ENCODE data around the gene OR56B1. TPM values are rescaled to one million over a fixed set of nuclear protein-coding genes. Genes with fewer than 3 reads are reported as not detected.

OR56B1 gene
- total and polyA plus RNA-seq, 2 of the 13 experiments (the other 11 are each of a cell fraction or from before 2014, with no cell fraction given), result not detected

DNA sequence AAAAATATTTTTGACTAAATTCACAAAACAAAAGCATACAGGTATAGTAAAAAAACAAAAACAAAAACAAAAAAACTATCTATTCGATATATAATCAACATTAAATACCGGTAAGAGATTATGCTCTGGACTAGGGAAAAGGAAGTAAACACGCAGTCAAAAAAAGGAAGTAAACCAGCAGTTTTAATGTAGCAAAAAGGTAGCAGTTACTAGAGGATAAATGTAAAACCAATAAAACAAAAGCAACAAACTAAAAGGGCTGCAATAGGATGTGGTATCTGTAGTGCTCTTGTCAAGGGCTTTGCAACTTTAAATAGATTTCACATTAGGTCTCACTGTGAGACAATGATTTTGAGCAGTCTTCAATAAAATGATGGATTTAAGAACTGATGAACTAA is 44.3 kb upstream of the OR56B1 start (continued):
- TF ChIP-seq, protein P1, sequence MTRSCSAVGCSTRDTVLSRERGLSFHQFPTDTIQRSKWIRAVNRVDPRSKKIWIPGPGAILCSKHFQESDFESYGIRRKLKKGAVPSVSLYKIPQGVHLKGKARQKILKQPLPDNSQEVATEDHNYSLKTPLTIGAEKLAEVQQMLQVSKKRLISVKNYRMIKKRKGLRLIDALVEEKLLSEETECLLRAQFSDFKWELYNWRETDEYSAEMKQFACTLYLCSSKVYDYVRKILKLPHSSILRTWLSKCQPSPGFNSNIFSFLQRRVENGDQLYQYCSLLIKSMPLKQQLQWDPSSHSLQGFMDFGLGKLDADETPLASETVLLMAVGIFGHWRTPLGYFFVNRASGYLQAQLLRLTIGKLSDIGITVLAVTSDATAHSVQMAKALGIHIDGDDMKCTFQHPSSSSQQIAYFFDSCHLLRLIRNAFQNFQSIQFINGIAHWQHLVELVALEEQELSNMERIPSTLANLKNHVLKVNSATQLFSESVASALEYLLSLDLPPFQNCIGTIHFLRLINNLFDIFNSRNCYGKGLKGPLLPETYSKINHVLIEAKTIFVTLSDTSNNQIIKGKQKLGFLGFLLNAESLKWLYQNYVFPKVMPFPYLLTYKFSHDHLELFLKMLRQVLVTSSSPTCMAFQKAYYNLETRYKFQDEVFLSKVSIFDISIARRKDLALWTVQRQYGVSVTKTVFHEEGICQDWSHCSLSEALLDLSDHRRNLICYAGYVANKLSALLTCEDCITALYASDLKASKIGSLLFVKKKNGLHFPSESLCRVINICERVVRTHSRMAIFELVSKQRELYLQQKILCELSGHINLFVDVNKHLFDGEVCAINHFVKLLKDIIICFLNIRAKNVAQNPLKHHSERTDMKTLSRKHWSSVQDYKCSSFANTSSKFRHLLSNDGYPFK (CRISPR knock-in tag; IDR thresholded peaks at IDR 0.05; ENCODE audit: borderline replicate concordance), result no peak
- TF ChIP-seq ZNF546 (CRISPR knock-in tag; conservative IDR thresholded peaks at IDR 0.05), result no peak
- TF ChIP-seq, protein P2, sequence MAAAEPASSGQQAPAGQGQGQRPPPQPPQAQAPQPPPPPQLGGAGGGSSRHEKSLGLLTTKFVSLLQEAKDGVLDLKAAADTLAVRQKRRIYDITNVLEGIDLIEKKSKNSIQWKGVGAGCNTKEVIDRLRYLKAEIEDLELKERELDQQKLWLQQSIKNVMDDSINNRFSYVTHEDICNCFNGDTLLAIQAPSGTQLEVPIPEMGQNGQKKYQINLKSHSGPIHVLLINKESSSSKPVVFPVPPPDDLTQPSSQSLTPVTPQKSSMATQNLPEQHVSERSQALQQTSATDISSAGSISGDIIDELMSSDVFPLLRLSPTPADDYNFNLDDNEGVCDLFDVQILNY (CRISPR knock-in tag; conservative IDR thresholded peaks at IDR 0.05), result no peak
- no peak for TF ChIP-seq ZSCAN20 (CRISPR knock-in tag; IDR thresholded peaks at IDR 0.05; ENCODE audit: borderline replicate concordance)
- TF ChIP-seq SP1 (IDR thresholded peaks at IDR 0.05), result no peak
- no peak for TF ChIP-seq SP1 (CRISPR knock-in tag; IDR thresholded peaks at IDR 0.05)
- TF ChIP-seq, protein P3, sequence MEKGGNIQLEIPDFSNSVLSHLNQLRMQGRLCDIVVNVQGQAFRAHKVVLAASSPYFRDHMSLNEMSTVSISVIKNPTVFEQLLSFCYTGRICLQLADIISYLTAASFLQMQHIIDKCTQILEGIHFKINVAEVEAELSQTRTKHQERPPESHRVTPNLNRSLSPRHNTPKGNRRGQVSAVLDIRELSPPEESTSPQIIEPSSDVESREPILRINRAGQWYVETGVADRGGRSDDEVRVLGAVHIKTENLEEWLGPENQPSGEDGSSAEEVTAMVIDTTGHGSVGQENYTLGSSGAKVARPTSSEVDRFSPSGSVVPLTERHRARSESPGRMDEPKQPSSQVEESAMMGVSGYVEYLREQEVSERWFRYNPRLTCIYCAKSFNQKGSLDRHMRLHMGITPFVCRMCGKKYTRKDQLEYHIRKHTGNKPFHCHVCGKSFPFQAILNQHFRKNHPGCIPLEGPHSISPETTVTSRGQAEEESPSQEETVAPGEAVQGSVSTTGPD (CRISPR knock-in tag; IDR thresholded peaks at IDR 0.05), result no peak

DNA sequence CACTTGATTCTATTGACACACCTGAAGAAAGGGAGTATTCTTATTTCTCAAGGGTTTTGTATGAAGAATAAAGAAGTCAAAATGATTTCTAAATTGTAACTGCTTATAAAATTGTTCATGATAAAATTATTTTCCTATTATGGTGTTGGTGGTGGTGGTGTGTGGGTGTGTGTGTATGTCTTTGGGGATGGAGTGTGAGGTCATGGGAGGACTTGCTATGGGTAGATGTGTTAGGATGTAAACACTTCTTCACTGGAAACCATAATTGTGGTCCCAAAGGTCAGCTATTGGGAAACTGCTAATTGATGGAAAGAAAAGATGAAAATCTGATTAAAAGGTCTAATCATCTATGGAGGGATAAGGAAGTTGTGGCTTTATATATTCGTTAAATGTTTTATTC is 41.6 kb upstream of the OR56B1 start:
- in situ Hi-C loops (cut with HindIII; ENCODE audit: extremely low pct_ligation_motif_present, low pct_unique_long_range_greater_than_20kb), result no loop called here
- POLR2A ChIA-PET, result no interaction called here
- H3K4me3 ChIP-seq (replicated peaks in 1 of 3; ENCODE audit: insufficient read depth in 1 of 3, low read depth in 2 of 3, low read length in 3 of 3), result no peak overlapping the region
- H3K4me2 ChIP-seq (ENCODE audit: low read depth, low read length), result no peak overlapping the region
- TF ChIP-seq FOXA3 (CRISPR knock-in tag; IDR thresholded peaks at IDR 0.05) (no peak), ZNF761 (CRISPR knock-in tag; conservative IDR thresholded peaks at IDR 0.05) (no peak), RARA (CRISPR knock-in tag; IDR thresholded peaks at IDR 0.05) (no peak)
- no peaks in the 10 kb centered on the region for H3K36me3 ChIP-seq (replicated peaks in 1 of 2; ENCODE audit: control insufficient read depth in 1 of 2, insufficient read depth in 2 of 2, low read length in 2 of 2)
- H3K4me1 ChIP-seq (ENCODE audit: insufficient read depth, low read length), result no peaks in the 10 kb centered on the region
- no peak overlapping the region for H3K9ac ChIP-seq (ENCODE audit: insufficient read depth, low read depth, low read length)
- DNase-seq (ENCODE audit: low spot score), result no peak
- 5% methylated on average over 1 of the region's 1 CpG for WGBS (ENCODE audit: low lambda C conversion rate)
- CTCF ChIA-PET (ENCODE audit: low intra/inter-chr PET ratio, low total read pairs), result no interaction called here
- intact Hi-C loops (cut with micrococcal nuclease; ENCODE audit: unreplicated experiment), result no loop called here
- H4K20me1 ChIP-seq (ENCODE audit: insufficient read depth, low read length), result no peaks in the 10 kb centered on the region
- no peak overlapping the region for H3K27ac ChIP-seq (ENCODE audit: extremely low read length, insufficient read depth, low read length)
- H3K27me3 ChIP-seq (ENCODE audit: control insufficient read depth in 1 of 2, insufficient read depth in 2 of 2, low read length in 2 of 2), result no peaks in the 10 kb centered on the region; a peak in 1 of 5 replicates
- no peaks in the 10 kb centered on the region for H3K79me2 ChIP-seq (ENCODE audit: insufficient read depth, low read length)
- FAIRE-seq, result no peak
- no TSS peak for BruUV-seq (replicated peaks)
- H3K9me3 ChIP-seq (ENCODE audit: low read length), result no peaks in the 10 kb centered on the region
- H2AFZ ChIP-seq (ENCODE audit: low read length), result no peak overlapping the region
- ATAC-seq, result no peak

Measured in HepG2 (cell line).